Epithelial cell of esophagus (primary cell): Measurements from ENCODE around the gene PRSS38.

Experiments used
- DNase-seq: peaks from one replicate; pipeline ENCODE4 v3.0.0; 2010; ENCODE audit warnings: low read depth
- H3K4me3 ChIP-seq: 2 replicates; pipeline ENCODE4 v1.5.1; 2011; ENCODE audit warnings: mild to moderate bottlenecking, low read length, control low read depth
- CTCF ChIP-seq: IDR thresholded peaks from 2 replicates; pipeline ENCODE4 v1.5.1; 2011; ENCODE audit warnings: low read depth, mild to moderate bottlenecking, low read length, control low read depth, inconsistent platforms; ENCODE audit not compliant: insufficient read depth; ENCODE audit errors: missing control alignments

The PRSS38 gene

GRCh38 chr1:227785094-227785804, 30.2 kb upstream of the PRSS38 start:
- no peak for DNase-seq
- no peak overlapping the region for H3K4me3 ChIP-seq
- no peak for TF ChIP-seq CTCF

- DNase-seq: no peak
- no peak for TF ChIP-seq CTCF
- H3K4me3 ChIP-seq: no peak overlapping the region
Measured at GRCh38 chr1:227785805-227786671, 29.4 kb upstream of the PRSS38 start.

- H3K4me3 ChIP-seq: peak overlapping the region; percentile 49
- no peak for TF ChIP-seq CTCF
- DNase-seq: no peak
Measured at GRCh38 chr1:227786673-227787512, 28.6 kb upstream of the PRSS38 start.

GRCh38 chr1:227787513-227788270, 27.8 kb upstream of the PRSS38 start:
- H3K4me3 ChIP-seq: peak overlapping the region; percentile 49
- TF ChIP-seq CTCF: no peak
- peak; percentile 96 for DNase-seq

- peak overlapping the region; percentile 49 for H3K4me3 ChIP-seq
- no peak for TF ChIP-seq CTCF
- peak; percentile 65 for DNase-seq
Measured at GRCh38 chr1:227788271-227789083, 27.0 kb upstream of the PRSS38 start.
